Hepatocyte (in vitro differentiated cells): Measurements from ENCODE around the gene N4BP2L2.

Experiments used
- CTCF ChIP-seq: fragments of 200-600 bp; sonication (generic); IDR thresholded peaks from 2 replicates; pipeline ENCODE4 v1.5.1; 2016; ENCODE audit warnings: antibody characterized with exemption, mild to moderate bottlenecking; ENCODE audit not compliant: poor library complexity
- EZH2 ChIP-seq: fragments of 200-600 bp; sonication (generic); IDR thresholded peaks from 2 replicates; pipeline ENCODE4 v1.6.1; 2016; ENCODE audit warnings: antibody characterized with exemption, mild to moderate bottlenecking, borderline replicate concordance
- EZH2phosphoT487 ChIP-seq: fragments of 200-600 bp; sonication (generic); IDR thresholded peaks from one replicate; pipeline ENCODE4 v1.6.1; 2018; ENCODE audit warnings: antibody characterized with exemption, mild to moderate bottlenecking, low read depth, moderate library complexity; ENCODE audit not compliant: unreplicated experiment, severe bottlenecking

DNA sequence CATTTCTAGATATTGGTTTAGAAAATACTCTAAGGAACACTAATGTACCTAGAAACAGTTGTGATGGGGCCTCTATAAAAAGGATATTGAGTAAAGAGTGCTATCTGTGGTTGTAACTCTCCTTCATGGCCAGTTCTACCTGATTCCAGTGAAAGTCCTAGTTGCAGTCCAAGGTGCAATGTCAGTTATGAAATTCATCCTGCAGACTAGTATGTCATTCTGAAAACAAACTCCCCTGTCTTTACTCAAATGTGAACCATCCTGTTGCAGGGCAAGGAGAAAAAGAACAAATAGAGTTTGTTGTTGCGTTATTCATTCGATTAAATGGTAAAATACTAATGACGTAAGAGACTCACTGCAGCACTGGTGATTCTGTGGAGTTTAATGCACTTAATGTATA is 92.4 kb downstream of the N4BP2L2 start:
- TF ChIP-seq CTCF, result no peak
- TF ChIP-seq EZH2, result no peak
- no peak for TF ChIP-seq EZH2phosphoT487
